Left renal cortex interstitium (tissue), 4 donors: ENCODE results near the gene RALA. TPM values are rescaled to one million over a fixed set of nuclear protein-coding genes. Genes with fewer than 3 reads are reported as not detected.
"Not testable (repeated sequence)": the region's sequence is repeated elsewhere in the genome, so short reads cannot be mapped to it uniquely, and the experiment has no call there.

Source experiments
- DNase-seq, 4 donors: peaks; one replicate each; pipeline ENCODE4 v3.0.0-alpha.2; 2013; ENCODE audit warnings: low read depth in 4 of 4, low spot score in 2 of 4, missing footprints in 1 of 4
- polyA plus RNA-seq, 4 donors: library from polyadenylated mRNA; unstranded; fragments of 120-200 nt; gene quantifications; one replicate each; pipeline ENCODE4 v1.2.1, GENCODE V29; 2013; ENCODE audit not compliant: insufficient read length in 4 of 4

The RALA gene
- polyA plus RNA-seq, 4 donors = 58.8 to 71.9 (median 66.8) TPM

- no peak for DNase-seq
These were observed 98.0 kb downstream of the RALA start for GRCh38 chr7:39721345-39721744.

DNA sequence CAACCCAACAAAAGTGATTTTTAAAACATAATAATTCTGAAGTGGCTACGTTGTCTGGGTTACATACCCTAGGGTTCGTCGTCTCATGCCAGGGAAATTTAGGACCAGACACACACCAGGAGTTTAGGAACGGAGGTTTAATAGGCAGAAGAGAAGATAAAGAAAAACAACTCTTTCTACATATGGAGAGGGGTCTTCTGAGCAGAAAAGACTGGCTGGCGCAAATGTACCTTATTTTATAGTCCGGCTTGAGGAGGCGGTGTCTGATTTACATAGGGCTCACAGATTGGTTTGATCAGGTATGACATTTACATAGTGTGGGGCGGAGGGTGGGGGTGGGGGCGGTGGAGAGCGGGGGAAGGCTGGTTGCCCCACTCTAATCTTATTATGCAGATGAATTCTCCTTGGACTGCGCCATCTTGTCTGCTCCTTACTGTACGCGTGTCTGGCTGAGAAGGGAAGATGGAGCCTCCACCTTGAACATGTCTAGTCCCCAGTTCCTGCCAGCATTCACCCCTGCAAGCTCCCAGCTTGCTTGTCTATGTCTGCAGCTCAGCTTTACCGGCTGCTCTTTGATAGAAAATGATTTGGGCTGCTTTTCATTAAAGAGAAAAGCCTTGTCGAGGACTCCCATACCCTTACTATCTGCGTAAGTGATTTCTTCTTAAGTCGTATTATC lies 98.7 kb downstream of the RALA start:
- no peak for DNase-seq

DNA sequence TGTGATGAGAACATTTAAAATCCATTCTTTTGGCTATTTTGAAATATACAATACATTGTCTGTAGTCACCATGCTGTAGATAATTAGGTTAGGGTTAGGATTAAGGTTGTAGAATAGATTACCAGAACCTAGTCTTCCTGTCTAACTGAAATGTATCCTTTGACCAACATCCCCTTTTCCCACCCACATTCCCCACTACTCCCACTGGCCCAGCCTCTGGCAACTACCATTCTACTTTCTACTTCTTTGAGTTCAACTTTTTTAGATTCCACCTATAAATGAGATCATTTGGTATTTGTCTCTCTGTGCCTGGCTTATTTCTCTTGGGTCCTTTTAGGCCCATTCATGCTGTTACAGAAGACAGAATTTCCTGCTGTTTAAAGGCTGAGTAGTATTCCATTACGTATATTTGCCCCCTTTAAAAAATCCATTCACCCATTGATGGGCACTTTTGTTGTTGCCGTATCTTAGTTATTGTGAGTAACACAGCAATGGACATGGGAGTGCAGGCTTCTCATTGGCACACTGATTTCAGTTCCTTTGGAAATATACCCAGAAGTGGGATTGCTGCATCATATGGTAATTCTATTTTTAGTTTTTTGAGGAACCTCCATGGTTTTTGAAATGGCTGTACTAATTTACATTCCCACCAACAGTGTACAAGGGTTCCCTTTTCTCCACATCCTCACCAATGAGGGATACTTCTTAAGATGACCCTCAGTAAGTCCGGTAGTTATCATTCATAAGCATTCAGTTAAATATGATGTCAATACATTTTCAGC lies 104.0 kb downstream of the RALA start:
- no peak for DNase-seq

GRCh38 chr7:39732837-39733804 lies 109.7 kb downstream of the RALA start:
- DNase-seq = peak; percentile 88 to 94 (median 92)

DNA sequence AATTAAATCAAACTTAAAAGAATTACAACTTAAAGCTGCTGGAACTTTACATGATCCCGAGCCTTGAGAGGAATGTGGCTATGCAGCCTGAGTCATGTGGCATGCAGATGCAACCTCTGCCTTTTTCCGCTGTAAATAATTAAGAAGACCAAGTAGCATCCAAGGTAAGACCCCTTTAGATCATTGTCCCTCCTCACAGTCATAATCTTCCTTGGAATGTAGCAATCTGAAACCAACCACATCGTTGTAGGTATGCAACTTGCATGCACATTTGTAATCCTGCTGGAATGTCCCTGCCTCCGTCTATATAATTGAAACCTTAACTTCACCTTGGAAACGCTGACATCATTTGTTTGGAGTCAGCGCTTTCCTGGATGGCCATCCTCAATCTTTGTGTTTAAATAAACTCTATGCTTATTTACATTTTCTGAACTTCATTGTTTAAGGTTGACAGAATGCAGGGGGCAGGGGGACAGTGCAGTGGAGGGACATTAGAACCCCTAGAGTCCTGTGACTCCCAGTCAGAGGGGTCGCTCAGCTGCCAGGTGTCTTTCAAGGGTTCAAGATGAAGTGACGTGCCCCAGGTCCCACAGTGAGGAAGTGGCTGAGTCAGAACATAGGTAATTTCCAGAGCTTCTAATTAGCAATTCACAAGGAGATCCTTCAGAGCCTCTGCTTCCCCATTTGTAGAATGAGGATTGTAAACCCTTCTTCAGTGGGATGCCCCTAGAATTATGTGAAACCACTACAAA lies 110.7 kb downstream of the RALA start:
- peak in 1 of 4 donors; percentile 43 for DNase-seq

DNA sequence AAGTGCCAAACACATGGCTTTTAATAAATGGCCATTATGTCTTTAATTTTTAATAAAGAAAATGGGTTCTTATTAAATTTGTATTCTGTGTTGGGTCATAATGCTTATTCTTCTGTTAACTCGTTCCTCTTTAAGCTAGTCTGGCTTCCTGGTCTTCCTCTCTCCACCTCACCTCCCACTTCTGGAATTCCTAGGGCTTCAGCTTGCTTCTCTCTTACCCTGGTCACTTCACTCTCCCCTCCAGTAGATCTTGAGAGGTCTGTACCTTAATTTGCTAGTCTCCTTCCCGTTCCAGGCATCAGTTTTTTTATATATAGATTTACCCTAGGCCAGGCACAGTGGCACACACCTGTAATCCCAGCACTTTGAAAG lies 111.2 kb downstream of the RALA start:
- DNase-seq = no peak

- no peak for DNase-seq
These were observed 112.5 kb downstream of the RALA start for GRCh38 chr7:39735903-39736302.

DNA sequence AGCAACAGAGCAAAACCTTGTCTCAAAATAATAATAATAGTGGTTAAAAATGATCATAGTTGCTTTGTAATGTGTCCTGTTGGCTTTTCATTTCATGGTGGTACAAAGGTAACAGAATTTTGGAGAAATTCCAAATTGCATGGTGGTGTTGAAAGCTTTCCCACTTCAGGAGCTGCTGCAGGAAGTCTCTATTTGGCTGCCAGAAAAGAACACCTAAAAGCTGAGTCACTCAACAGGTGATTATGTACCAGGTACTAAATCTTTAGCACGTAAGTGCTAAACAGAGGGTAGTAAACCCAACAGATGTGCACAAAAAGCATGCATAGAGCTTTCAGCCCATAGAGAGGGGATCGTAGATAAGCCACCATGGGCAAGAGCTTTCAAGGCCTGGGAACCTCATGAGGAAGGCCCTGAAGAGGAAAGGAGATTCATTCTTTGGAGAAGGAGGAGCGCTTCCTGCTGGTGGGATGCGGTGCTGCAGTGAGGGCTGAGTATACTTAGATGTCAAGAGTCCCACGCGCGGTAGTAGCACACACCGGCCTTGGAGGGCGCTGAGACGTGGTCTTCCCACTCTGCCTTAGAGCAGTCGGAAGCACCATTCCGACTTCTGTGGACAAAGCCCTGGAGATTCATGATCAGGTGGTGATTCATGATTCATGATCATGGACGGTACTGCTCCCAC lies 118.7 kb downstream of the RALA start:
- no peak for DNase-seq

GRCh38 chr7:39744620-39745019 lies 121.2 kb downstream of the RALA start:
- no peak for DNase-seq

DNA sequence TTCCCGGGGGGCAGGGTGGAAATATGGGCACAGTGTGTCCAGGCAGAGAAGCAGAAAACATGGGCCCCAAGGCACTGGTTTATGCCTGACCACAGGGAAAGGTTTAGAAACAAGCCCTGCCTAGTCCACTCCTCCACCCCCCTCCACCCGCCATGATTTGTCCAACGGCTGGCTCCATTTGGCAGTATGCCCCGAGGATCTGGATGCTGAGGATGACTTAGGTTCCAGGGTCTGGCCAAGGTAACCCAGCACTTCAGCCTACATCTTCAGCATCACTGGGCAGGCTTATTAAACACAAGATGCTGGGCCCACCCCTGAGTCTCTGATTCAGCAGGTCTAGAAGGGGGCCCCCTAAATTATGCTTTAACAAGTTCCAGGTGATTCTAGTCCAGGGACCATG lies 121.9 kb downstream of the RALA start:
- no peak for DNase-seq

DNA sequence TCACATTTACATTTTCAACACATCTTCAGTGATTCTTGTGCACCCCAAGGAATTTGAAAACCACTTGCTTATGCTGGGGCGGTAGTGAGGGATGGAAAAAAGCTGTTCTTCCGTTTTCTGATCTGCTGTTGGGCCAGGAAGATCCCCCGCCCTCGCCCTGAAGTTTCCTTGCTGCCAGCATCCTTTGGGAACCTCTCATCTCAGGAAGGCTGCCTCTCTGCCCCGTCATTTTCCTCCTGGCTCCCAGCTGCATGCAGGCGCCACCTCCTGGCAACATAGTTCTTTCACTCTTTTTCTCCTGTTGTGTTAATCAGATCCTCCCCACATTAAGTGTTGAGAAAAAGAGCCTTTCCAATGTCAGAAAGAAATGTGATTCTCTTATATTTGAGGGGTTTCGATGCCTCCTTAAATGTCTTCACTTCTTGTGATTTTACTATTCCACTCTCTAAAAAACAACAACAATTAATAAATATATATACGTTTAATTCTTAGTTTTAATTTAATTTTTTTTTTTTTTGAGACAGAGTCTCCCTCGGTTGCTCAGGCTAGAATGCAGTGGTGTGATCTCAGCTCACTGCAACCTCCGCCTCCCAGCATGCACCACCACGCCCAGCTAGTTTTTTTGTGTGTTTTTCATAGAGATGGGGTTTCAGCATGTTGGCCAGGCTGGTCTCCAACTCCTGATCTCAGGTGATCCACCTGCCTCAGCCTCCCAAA lies 122.9 kb downstream of the RALA start:
- peak in 2 of 4 donors; percentile 44 to 72 for DNase-seq

DNA sequence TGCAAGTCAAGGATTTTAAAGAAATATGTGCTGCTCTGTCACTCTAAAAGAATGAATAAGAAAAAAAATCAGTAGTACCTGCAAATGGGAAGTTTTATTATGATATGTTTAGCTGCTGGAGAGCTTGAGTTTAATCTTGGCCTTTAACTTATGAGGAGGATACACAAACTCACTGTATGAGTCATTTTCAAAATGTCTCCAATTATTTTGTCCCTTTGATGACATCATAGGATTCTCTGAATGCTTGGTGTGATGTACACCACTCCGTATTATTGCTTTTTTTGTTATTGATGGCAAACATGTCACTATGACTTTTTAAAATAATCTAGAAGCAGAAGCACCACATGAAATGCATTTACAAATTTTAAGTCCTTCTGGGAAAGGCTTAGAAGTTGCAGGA lies 125.8 kb downstream of the RALA start:
- DNase-seq = no peak

- no peak for DNase-seq
These were observed 126.3 kb downstream of the RALA start for GRCh38 chr7:39749717-39750116.

- DNase-seq = no peak
These were observed 127.1 kb downstream of the RALA start for GRCh38 chr7:39750253-39751077.

- DNase-seq = not testable (repeated sequence)
These were observed 129.9 kb downstream of the RALA start for GRCh38 chr7:39753237-39753636.

- DNase-seq = no peak
These were observed 130.5 kb downstream of the RALA start for GRCh38 chr7:39753823-39754325.

- peak in 2 of 4 donors; percentile 25 to 31 for DNase-seq
These were observed 131.2 kb downstream of the RALA start for GRCh38 chr7:39754326-39755120.
